BE2C (cell line): ENCODE measurements around the gene ADK.

Source experiments
- DNase-seq: peaks from one replicate; pipeline ENCODE4 v3.0.0-alpha.2; 2020
- H3K27me3 ChIP-seq: fragments of 250-450 bp; sonication (Bioruptor Pico); 2 replicates; pipeline ENCODE4 v1.5.1; 2020; ENCODE audit warnings: mild to moderate bottlenecking
- H3K36me3 ChIP-seq: fragments of 250-450 bp; sonication (Bioruptor Pico); 2 replicates; pipeline ENCODE4 v1.5.1; 2020; ENCODE audit warnings: mild to moderate bottlenecking
- H3K4me1 ChIP-seq: fragments of 250-450 bp; sonication (Bioruptor Pico); 2 replicates; pipeline ENCODE4 v1.5.1; 2020
- H3K4me3 ChIP-seq: 2 replicates; pipeline ENCODE4 v1.5.1; 2011; ENCODE audit warnings: low read depth, low read length
- H3K9me3 ChIP-seq: fragments of 250-450 bp; sonication (Bioruptor Pico); 2 replicates; pipeline ENCODE4 v1.5.1; 2020
- CTCF ChIP-seq: IDR thresholded peaks from 2 replicates; pipeline ENCODE4 v1.5.1; 2012; ENCODE audit warnings: mild to moderate bottlenecking, low read depth, low read length

ADK gene

GRCh38 chr10:74424565-74424964 lies 273.5 kb downstream of the ADK start:
- H3K27me3 ChIP-seq, result no peaks in the 10 kb centered on the region
- no peaks in the 10 kb centered on the region for H3K36me3 ChIP-seq
- peaks cover 9% of the 10 kb centered on the region for H3K4me1 ChIP-seq
- DNase-seq, result no peak
- TF ChIP-seq CTCF, result no peak
- H3K9me3 ChIP-seq, result no peaks in the 10 kb centered on the region
- H3K4me3 ChIP-seq, result no peak overlapping the region

- H3K27me3 ChIP-seq, result no peaks in the 10 kb centered on the region
- H3K4me1 ChIP-seq, result peaks cover 2% of the 10 kb centered on the region
- TF ChIP-seq CTCF, result no peak
- no peak overlapping the region for H3K4me3 ChIP-seq
- no peak for DNase-seq
- no peaks in the 10 kb centered on the region for H3K36me3 ChIP-seq
- H3K9me3 ChIP-seq, result no peaks in the 10 kb centered on the region
Measured at GRCh38 chr10:74425456-74426001, 274.5 kb downstream of the ADK start.

GRCh38 chr10:74431816-74432215 lies 280.8 kb downstream of the ADK start:
- H3K4me1 ChIP-seq, result peaks cover 13% of the 10 kb centered on the region
- H3K4me3 ChIP-seq, result no peak overlapping the region
- no peak for TF ChIP-seq CTCF
- no peaks in the 10 kb centered on the region for H3K36me3 ChIP-seq
- DNase-seq, result no peak
- no peaks in the 10 kb centered on the region for H3K9me3 ChIP-seq
- no peaks in the 10 kb centered on the region for H3K27me3 ChIP-seq

- TF ChIP-seq CTCF, result no peak
- DNase-seq, result no peak
Measured at GRCh38 chr10:74432841-74433594, 282.0 kb downstream of the ADK start.

GRCh38 chr10:74433595-74433956 lies 282.6 kb downstream of the ADK start:
- no peaks in the 10 kb centered on the region for H3K9me3 ChIP-seq
- H3K36me3 ChIP-seq, result no peaks in the 10 kb centered on the region
- H3K4me1 ChIP-seq, result peaks cover 16% of the 10 kb centered on the region
- H3K4me3 ChIP-seq, result no peak overlapping the region
- TF ChIP-seq CTCF, result no peak
- H3K27me3 ChIP-seq, result no peaks in the 10 kb centered on the region
- DNase-seq, result no peak

More at GRCh38 chr10:74432841-74433594, 282.0 kb downstream of the ADK start:
- Histone ChIP-seq H3K4me3 (no peak overlapping the region), H3K27me3 (no peaks in the 10 kb centered on the region), H3K36me3 (no peaks in the 10 kb centered on the region), H3K4me1 (peaks cover 13% of the 10 kb centered on the region), H3K9me3 (no peaks in the 10 kb centered on the region)

- H3K4me1 ChIP-seq, result peaks cover 18% of the 10 kb centered on the region
- TF ChIP-seq CTCF, result no peak
- H3K9me3 ChIP-seq, result no peaks in the 10 kb centered on the region
- no peak for DNase-seq
- H3K36me3 ChIP-seq, result no peaks in the 10 kb centered on the region
- H3K27me3 ChIP-seq, result no peaks in the 10 kb centered on the region
- H3K4me3 ChIP-seq, result no peak overlapping the region
Measured at GRCh38 chr10:74433993-74434392, 283.0 kb downstream of the ADK start.
